ENCODE data around the gene FCER1A.

Gene FCER1A

GRCh38 chr1:159352436-159352835 lies 50.3 kb downstream of the FCER1A start:
- DNase-seq (ENCODE audit: low read depth), result no peak

All from T-helper 22 cell (primary cell).